OCI-LY7 (cell line): ENCODE results near the gene KLF15.

Experiments used
- CTCF ChIP-seq: fragments of 200-600 bp; sonication (generic); conservative IDR thresholded peaks from 2 replicates; pipeline ENCODE4 v1.5.1; 2014; ENCODE audit warnings: mild to moderate bottlenecking, antibody characterized with exemption, low read length, moderate library complexity, mixed read lengths
- EZH2phosphoT487 ChIP-seq: fragments of 200-600 bp; sonication (generic); IDR thresholded peaks from 2 replicates; pipeline ENCODE4 v1.6.1; 2018; ENCODE audit warnings: low read depth, borderline replicate concordance, mild to moderate bottlenecking, mixed run types, antibody characterized with exemption, low read length, moderate library complexity, mixed read lengths

DNA sequence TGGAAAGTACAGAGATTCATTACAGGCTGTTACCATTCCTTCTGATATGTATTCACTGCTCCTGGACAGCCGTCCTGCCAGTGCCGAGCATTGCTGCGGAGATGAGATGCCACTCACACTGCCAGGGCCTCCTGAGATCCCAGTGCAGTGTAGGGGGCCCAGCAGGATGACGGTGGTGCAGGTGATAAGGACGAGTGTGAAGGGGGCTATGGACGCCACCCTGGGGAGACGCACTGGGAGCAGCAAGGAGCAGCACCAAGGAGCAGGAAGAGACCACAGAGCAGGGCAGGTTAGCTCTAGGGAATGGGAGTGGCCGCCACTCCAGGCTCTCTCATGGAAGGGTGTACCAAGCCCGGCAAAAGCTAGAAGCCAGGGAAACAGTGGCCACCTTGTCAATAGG lies 4.0 kb upstream of the KLF15 start:
- TF ChIP-seq CTCF, result no peak
- no peak for TF ChIP-seq EZH2phosphoT487
